Esophagus muscularis mucosa (tissue), 4 donors: ENCODE results near the gene IKBKG.

Experiments
- CTCF ChIP-seq, 3 experiments: fragments of 200-600 bp in 2 of 3; fragments of 450-650 bp in 1 of 3; sonication (generic) in 2 of 3; IDR thresholded peaks; one replicate each; pipeline ENCODE4 v1.5.1; 2017 to 2019; ENCODE audit warnings: antibody characterized with exemption in 3 of 3, mild to moderate bottlenecking in 2 of 3, moderate library complexity in 1 of 3
- EP300 ChIP-seq: sonication (generic); formaldehyde crosslinking; IDR thresholded peaks from one replicate; pipeline ENCODE4 v1.6.1; 2017; ENCODE audit warnings: antibody characterized with exemption
- POLR2A ChIP-seq: fragments of 450-650 bp; IDR thresholded peaks from one replicate; pipeline ENCODE4 v1.6.1; 2017; ENCODE audit warnings: antibody characterized with exemption, moderate library complexity, mild to moderate bottlenecking, low read depth

GRCh38 chrX:154508384-154508745 is 39.1 kb upstream of the IKBKG start:
- no peak for TF ChIP-seq CTCF (IDR thresholded peaks at IDR 0.05)
- TF ChIP-seq POLR2A, result no peak
- no peak for TF ChIP-seq EP300
